Measurements from ENCODE around the gene WWP2.

WWP2 gene

DNA sequence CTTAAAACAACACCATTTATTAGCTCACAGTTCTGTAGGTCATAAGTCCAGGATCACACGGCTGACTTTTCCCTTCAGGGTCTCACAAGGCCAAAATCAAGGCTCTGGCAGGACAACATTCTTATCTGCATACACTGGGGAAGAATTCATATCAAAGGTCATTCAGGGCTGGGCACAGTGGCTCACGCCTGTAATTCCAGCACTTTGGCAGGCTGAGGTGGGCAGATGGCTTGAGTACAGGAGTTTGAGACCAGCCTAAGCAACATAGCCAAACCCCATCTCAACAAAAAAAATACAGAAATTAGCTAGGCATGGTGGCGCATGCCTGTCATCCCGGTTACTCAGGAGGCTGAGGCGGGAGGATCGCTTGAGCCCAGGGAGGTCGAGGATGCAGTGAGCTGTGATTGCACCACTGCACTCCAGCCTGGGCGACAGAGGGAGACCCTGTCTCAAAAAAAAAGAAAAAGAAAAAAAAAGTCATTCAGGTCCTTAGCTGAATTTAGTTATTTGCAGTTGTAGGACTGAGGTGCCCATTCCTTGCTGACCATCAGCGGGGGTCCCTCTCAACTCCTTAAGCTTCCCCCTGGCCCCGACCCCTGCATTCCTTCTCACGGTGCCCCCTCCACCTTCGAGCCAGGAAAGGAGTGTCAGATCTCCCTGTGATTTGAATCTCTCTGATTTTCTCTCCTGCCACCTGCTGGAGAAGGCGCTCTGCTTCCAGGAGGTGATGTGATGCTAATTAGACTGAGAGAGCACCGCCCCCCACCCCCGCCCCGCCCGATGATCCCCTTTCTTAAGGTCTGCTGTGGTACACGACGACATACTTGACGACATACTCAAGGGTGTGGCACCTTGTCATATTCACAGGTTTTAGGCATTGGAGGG is 97.2 kb downstream of the WWP2 start:
- no peak for DNase-seq (ENCODE audit: low read depth)

DNA sequence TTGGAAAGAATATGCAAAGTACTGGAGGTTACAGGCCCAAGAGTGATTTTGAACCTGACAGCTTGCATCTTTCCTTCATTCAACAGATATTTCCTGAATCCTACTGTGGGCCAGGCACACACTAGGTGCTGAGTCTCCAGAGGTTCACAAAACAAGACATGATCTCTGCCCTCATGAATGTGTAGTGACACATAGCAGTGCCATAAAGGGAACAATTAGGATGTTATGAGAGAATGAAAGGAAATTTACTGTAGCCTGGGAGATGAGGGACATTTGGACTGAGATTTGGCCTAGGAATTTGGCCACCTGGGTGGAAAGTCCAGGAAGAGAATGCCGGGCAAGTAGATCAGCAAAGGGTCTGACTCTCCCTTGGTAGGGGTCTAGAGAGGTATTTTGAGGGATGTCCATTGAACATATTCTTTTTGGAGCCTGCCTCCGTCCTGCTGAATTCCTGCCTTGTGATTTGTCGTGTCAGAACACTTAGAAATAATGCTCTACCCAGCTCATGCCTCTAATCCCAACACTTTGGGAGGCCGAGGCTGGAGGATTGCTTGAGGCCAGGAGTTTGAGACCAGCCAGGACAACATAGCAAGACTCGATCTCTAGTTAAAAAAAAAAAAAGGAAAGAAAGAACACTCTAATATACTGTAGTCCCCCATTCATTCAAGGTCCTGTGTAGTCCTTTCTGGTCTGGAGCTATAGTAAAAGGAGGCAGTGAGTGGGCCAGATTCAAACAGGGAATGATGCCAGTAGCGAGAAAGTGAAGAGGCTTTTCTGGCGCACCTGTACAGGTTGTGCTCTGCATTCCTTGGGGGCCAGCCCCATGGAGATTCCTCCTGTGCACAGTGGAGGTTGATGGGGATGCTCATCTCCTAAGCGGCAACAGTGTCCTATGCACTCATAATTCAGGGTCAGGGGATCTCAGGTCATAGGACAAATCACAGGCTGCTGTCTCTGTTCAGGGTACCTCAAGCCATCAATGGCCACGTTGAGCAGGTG is 98.4 kb downstream of the WWP2 start:
- DNase-seq (ENCODE audit: low read depth): no peak

DNA sequence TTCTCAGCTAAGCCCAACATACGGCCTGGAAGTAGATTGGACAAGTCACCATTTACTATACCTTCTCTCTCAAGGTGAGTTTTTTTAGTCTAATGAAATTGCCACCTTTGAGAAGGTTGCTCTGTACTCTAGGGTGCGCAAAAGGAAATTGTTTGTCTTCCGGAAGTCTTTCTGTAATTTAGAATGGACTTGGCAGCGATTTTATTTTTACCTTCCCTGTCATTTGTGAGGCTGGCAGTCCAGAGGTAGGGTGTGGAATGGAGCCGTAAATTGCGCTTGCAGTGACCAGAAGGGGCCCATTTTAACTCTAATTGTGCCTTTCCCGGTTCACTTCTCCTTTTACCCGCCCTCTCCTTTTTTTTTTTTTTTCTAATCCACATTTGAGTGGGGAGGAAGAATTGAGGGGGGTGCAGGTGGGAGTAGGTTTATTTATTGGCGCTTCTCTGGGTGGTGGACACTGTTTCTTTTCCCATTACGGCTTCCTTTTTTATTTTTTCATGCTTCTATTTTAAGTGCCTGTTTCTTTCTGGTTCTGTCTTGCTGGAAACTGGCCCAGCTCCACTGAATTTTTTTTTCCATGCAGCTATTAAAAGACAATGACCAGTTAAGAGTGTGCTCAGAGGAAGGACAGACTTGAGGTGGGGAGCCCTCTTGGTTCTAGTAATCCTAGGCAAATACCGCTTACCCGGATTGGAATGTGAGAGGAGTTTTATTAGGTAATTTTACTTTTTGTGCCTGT is 99.3 kb downstream of the WWP2 start:
- peak; percentile 54 for DNase-seq (ENCODE audit: low read depth)

DNA sequence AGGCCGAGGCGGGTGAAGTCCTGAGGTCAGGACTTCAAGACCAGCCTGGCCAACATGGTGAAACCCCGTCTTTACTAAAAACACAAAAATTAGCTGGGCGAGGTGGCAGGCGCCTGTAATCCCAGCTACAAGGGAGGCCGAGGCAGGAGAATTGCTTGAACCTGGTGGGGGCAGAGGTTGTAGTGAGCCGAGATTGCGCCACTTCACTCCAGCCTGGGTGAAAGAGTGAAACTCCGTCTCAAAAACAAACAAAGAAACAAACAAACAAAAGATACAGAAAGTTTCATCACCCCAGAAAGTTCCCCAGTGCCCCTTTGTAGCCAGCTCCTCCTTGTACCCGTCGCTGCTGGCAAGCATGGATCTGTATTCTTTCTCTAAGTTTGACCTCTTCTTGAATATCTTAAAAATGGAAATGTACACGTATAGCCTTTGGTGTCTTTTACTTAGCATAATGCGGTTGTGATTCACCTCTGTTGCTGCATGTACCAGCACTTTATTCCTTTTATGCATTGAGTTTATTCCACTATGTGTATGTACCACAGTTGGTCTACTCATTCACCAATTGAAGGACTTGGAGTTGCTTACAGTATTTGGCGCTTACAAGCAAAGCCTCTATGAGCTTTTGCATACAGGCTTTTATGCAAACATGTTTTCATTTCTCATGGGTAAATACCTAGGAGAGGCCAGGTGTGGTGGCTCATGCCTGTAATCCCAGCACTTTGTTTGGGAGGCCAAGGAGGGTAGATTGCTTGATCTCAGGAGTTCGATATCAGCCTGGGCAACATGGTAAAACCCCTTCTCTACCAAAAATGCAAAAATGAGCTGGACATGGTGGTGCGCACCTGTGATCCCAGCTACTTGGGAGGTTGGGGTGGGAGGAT is 101.5 kb downstream of the WWP2 start:
- no peak for DNase-seq (ENCODE audit: low read depth)

DNA sequence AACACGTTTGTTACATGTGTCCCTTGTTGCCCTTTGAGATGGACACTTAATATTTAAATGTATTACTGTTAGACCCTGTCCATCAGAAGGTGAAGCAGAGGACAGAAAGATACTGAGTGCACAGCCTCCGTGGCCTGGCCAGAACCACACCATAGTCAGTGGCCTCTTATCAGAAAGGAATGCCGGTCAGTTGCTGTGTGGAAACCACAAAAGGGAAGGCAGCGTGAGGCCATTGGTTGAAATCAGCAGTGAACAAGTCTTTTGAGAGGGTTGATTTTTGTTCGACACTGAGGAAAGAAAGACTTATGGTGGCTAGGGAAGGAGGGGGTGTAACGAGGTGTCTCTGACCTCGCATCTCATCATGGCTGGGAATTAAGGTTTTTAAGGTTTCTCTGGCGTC is 103.6 kb downstream of the WWP2 start:
- peak; percentile 87 for DNase-seq (ENCODE audit: low read depth)

DNA sequence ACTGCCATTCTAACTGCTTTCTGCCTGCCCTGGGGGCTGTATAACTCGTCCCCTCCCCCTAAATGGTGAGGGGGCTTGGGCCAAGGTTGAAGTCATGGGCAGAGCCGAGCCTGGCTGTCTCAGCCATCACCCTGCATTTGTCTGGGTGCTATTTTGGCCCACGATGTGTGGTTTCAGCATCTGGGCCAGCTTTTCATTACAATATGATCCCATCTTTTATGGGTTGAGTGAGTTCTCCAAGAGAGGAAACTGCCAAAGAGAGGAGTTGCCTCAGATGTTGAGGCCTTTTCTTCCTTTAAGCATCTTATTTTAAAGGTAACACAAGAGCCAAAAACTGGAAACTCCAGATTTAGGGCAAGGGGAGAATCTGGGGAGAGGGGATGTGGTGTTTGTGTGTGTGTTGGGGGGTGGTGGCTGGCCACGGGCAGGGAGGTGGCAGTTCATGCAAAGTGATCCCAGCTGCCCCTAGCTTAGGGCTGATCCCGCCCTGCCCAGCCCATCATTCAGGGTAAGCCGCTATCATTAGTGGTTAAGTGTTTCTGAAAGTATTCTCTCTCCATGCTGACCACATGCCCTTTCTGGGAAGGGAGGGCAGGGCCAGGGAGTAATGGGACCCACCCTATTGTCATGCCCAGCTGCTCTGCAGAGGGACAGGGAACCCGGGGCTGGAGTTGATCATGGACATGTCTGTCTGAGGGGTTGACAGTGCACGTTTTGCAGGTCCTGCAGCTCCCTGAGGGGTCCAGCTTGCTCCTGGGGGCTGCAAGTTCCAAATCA is 105.8 kb downstream of the WWP2 start:
- DNase-seq (ENCODE audit: low read depth): no peak

DNA sequence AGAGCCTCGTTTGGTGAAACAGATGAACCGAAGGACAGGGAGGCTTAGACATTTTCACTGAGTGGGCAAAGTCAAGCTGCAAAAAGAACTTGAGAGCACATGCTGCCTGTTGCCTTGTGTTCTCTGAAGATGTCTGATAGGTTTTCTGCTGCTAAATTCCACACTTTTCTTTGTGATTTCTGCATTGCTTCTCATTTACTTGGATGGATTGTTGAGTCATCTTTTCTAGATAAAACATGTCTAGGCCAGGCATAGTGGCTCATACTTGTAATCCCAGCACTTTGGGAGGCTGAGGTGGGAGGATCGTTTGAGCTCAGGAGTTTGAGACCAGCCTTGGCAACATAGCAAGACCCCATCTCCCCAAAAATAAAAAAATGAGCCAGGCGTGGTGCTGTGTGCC is 108.6 kb downstream of the WWP2 start:
- DNase-seq (ENCODE audit: low read depth): no peak

DNA sequence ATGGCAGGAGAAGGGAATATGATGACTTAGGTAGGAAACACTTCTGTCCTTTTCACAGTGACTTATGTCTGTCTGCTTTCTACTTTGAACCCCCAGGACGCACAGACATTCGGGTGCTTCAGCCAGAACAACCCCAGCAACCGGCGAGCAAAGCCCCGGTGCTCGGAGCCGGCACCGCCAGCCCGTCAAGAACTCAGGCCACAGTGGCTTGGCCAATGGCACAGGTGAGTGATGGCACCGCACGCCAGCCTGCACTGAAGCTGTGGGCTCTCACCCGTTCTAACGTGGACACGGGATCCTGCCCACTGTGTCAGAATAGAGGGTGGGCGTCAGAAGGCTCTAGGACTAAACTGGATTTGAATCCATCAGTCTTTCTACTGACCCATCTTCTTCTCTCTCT is 109.6 kb downstream of the WWP2 start:
- no peak for DNase-seq (ENCODE audit: low read depth)

DNA sequence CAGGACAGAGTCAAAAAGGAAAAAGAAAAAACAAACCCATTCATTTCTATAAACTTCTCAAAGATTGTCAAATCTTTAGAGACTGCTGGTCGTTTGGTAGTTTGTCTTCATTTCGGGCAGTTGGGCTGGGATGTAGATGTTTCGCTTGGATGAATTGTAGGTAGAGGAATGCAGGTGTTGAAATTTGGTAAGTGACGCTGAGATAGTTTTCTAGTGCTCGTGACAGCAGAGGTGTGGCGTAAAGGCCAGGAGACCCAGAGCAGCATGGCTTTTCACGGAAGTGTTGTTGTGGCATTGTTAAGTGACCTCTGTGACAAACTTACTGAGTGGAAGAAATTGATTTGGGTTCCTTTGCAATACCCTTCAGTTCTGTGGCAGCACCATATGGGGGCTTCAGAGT is 110.8 kb downstream of the WWP2 start:
- no peak for DNase-seq (ENCODE audit: low read depth)

DNA sequence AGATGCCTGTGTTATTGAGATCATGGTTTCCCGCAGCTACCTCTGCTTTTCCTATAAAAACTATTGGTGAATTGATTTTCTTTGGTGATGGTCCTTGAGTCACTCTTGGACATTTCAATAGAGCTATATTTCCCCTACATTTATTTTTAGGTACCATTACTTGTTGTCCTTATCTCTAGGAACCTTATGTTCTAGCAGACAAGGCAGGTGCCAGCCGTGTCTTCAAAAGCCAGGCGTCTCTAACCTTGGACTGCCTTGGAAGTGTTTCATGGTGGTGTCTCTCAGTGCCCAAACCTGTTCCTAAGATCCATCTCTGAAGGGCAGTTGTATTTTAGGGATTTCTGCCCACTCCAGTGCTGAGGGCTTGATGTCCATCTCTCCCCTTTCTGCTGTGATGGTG is 111.7 kb downstream of the WWP2 start:
- DNase-seq (ENCODE audit: low read depth): no peak

DNA sequence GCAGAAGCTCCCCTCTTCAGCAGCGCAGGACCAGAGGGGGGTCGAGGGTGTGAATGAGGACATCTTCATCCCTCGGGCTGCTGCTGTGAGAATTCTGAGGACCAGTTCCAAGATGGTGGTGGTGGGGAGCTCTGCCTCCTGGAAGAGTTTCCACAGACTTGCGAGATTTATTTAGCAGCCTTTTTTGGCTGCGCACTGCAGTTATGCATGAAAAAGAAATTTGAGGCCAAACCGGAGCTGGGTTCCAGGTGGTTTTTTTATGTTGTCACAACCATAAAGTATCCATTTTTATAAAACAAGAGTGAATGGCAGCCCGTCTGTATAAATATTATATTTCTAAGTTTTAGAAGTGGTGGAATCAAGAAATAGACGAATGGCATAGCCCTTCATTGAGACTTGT is 112.1 kb downstream of the WWP2 start:
- DNase-seq (ENCODE audit: low read depth): no peak

DNA sequence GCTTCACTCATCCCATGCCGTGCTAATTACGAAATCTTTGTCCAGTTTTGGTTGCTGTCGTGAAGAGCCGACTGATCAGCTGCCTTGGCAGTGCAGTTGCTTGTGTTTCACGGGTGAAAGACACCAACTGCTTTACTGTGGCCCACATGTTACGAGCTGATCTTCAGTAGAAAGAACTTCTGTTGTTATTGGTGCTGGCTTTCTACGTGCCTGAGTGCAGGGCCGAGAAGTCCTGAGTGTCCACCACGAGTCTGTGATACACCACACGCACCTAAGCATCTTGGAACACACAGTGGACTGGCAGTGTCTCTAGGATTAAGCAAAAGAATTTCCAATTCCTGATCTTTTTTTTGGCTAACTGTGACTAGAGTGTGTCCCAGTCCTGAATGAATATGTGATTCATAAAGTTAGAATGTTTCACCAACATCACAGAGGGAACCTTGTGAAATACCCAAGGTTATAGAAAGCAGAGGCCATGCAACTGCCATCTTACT is 118.6 kb downstream of the WWP2 start:
- no peak for DNase-seq (ENCODE audit: low read depth)

DNA sequence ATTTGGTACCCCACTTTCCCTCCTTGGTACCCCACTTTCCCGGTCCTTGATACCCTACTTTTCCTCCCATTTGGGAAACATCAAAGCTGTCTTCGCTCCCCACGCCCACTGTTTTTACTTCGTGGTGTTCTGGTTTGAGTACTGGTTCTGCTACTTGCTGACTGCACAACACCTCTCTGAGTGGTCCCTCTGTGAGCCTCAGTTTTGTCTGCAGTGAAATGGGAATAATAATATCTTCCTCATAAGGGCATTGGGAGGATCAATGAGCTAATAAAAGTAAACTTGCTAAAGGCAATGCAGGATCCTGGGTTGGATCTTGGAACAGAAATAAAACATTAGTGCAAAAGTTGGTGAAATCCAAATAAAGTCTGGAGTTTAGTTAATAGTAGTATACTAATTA is 119.0 kb downstream of the WWP2 start:
- DNase-seq (ENCODE audit: low read depth): no peak

DNA sequence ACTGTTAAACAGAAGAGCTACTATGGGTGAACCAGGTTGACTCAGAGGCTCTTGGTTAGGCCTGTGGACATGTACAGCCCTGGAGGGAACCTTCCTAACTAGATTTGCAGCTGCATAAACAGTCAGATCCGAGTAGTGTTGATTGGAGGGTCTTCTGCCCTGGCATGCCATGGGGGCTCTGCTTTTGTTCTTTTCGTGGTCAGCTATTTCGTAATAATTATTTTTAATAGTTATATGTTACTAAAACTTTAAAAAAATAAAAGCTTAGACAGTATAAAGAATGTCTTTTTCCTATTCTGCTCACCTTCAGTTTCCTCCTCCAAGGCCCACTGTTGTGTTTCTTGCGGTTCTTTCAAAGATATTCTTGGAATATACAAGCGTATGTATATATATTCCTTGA is 121.6 kb downstream of the WWP2 start:
- no peak for DNase-seq (ENCODE audit: low read depth)

DNA sequence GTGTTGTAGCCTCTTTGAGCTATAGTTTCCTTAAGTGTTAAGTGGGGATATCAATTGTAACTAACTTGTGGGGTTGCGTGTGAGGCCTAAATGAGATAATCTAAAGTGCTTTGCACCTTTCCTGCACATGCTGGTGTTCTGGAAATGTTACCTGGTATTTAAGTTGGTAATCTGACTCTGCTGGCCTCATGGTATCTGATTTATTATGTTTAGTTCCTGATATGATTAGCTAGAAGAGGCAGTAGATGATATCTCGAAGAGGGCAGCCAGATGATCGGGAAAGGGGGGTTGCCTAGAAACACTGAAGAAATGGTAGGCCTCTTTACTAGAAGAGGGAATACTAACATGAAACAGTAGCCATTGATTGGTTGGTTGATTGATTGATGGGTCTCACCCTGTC is 123.6 kb downstream of the WWP2 start:
- no peak for DNase-seq (ENCODE audit: low read depth)

DNA sequence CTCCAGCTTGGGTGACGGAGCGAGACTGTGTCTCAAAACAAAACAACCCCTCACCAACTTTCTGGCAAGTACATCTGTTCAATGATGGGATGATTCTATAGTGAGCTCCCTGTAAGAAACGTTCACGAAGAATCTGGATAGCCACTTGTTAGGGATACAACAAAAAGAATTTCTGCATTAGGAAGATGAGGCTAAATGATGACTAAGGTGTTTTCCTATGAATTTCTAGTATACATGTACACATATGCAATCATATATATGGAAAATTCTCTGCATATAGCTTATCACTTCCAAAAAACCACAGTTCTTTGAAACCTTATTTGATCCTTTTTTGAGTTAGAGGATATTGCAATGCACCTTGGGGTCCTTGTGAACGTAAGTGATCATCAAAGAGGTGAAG is 124.6 kb downstream of the WWP2 start:
- no peak for DNase-seq (ENCODE audit: low read depth)

DNA sequence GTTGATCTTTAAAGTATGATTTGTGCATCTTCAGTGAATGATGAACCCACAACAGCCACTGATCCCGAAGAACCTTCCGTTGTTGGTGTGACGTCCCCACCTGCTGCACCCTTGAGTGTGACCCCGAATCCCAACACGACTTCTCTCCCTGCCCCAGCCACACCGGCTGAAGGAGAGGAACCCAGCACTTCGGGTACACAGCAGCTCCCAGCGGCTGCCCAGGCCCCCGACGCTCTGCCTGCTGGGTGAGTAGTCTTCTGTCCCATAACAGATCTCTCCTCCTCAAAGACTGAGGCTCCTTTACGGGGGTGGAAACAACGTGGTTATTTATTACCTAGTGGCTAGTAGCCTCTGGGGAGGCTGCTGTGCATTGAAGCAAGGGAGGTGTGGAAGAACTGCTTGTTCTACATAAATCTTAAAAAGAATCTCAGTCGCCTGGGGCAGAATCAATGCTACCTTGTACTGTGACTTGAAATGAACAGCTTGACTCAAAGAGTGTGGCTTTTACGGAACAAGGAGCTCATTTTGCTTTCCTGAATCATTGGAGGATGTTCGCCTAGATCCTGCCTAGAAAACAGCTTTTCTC is 126.0 kb downstream of the WWP2 start:
- no peak for DNase-seq (ENCODE audit: low read depth)

DNA sequence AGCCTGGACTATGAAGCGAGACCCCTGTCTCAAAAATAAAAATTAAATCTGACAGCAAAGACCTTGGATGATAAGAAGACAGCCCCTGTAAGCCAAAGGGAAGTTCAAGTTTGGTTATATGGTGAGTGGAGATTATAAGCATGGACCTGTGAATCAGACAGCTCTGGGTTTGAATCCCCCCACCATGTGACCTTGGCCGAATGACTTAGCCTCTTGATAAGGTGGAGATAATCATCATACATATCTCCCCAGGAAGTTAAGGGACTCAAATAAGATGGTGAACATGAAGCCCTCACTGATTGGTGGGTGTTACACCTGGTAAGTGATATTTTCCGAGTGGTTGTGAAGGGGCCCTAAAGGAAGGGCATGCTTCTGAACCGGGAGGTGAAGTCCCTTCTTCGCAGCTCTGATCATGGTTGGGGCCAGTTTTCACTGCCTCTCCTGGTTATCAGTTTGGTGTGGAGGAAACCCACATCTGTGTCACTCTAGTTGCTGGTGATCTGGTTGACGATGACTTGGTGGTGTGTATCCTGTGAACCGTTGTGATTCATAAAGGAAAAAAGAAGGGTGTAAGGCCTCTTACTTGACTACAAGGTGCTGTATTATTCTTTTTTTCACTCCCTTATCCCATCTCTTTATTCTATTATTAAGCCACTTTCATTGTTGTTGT is 127.3 kb downstream of the WWP2 start:
- DNase-seq (ENCODE audit: low read depth): no peak

DNA sequence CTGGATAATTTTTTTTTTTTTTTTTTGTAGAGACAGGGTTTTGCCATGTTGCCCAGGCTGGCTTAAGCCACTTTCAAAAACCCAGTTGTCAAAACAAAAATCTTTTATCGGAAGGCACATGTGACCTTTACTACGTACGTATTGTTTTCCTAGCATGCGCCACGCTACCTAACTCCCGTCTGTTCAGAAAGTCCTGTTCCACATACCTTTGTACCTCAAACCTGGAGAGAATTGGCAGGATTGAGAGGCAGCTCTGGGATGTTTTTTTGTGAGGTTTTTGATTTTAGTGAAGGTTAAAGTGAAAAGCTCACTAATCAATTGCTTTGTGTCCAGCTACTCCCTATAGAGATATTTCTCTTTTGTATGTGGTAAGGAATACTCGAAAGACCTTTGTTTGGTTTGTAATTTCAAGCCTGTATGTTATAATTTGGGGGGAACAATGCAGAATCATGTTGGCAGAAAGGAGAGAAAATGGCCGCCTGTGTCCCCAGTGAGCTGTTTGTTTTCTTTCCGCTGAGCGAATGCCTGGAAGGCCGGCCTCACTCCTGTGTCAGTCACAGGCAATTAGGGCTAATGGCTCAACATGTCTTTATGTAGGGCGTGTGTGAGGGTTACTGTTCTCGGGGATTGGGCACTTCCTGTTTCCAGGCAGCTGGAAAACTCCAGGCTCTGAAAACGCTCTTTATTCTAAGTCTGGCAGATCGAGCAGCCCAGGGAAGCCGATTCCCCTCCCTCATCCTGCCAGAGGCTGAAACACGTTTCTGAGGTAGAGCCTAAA is 128.2 kb downstream of the WWP2 start:
- no peak for DNase-seq (ENCODE audit: low read depth)
